Left ventricle myocardium inferior (tissue), 1 donor: ENCODE data around the gene SND1. TPM values are rescaled to one million over a fixed set of nuclear protein-coding genes. Genes with fewer than 3 reads are reported as not detected.

Experiments used
- DNase-seq: peaks from one replicate; pipeline ENCODE4 v3.0.0-alpha.2; 2020
- H3K27ac ChIP-seq: fragments of 200-600 bp; replicated peaks from 2 replicates; pipeline ENCODE4 v1.8.0; 2021
- H3K27me3 ChIP-seq: fragments of 200-600 bp; 2 replicates; pipeline ENCODE4 v1.8.0; 2021; ENCODE audit warnings: low read depth
- H3K36me3 ChIP-seq: fragments of 200-600 bp; 2 replicates; pipeline ENCODE4 v1.8.0; 2021
- H3K4me1 ChIP-seq: fragments of 200-600 bp; 2 replicates; pipeline ENCODE4 v1.8.0; 2021
- H3K4me3 ChIP-seq: fragments of 200-600 bp; 2 replicates; pipeline ENCODE4 v1.8.0; 2021; ENCODE audit warnings: mild to moderate bottlenecking, moderate library complexity
- H3K9me3 ChIP-seq: fragments of 200-600 bp; replicated peaks from 2 replicates; pipeline ENCODE4 v1.8.0; 2021
- CTCF ChIP-seq: fragments of 200-600 bp; IDR thresholded peaks from 2 replicates; pipeline ENCODE4 v1.8.0; 2021; ENCODE audit warnings: antibody characterized with exemption, mild to moderate bottlenecking, borderline replicate concordance
- intact Hi-C: fragments of 100-400 bp; cut with micrococcal nuclease; formaldehyde crosslinking; loops from one replicate; pipeline ENCODE4 v1.11.0; 2022
- total RNA-seq: library from RNA; stranded (reverse); fragmentation: NEBNext Ultra II Directional; extraction: Animal tissue kit (Norgen Biotek cat#: 25700); gene quantifications from one replicate; pipeline ENCODE4 v1.2.1, GENCODE V29; 2021
- donor health status: DM: no; HTN: yes; CAD: no; lungs with severe emphysema.

Gene SND1
- total RNA-seq, 1 donor from 2014 or later, result 71.6 TPM

- Histone ChIP-seq H3K4me1 (peaks cover 4% of the 10 kb centered on the region), H3K27me3 (no peaks in the 10 kb centered on the region), H3K36me3 (no peaks in the 10 kb centered on the region), H3K4me3 (no peak overlapping the region), H3K9me3 (no peaks in the 10 kb centered on the region), H3K27ac (no peak overlapping the region)
- intact Hi-C loops, result no loop called here
- TF ChIP-seq CTCF, result no peak
- no peak for DNase-seq
Measured at GRCh38 chr7:127822822-127823508, 171.0 kb downstream of the SND1 start.

GRCh38 chr7:127824682-127825081 lies 172.7 kb downstream of the SND1 start:
- H3K9me3 ChIP-seq, result no peaks in the 10 kb centered on the region
- H3K27me3 ChIP-seq, result no peaks in the 10 kb centered on the region
- no peak for DNase-seq
- H3K36me3 ChIP-seq, result no peaks in the 10 kb centered on the region
- H3K27ac ChIP-seq, result no peak overlapping the region
- intact Hi-C loops, result no loop called here
- H3K4me1 ChIP-seq, result peaks cover 4% of the 10 kb centered on the region
- H3K4me3 ChIP-seq, result no peak overlapping the region
- no peak for TF ChIP-seq CTCF

GRCh38 chr7:127828843-127829500 lies 177.0 kb downstream of the SND1 start:
- Histone ChIP-seq H3K9me3 (no peaks in the 10 kb centered on the region), H3K4me3 (no peak overlapping the region), H3K36me3 (no peaks in the 10 kb centered on the region), H3K4me1 (peaks cover 27% of the 10 kb centered on the region), H3K27me3 (no peaks in the 10 kb centered on the region), H3K27ac (no peak overlapping the region)
- intact Hi-C loops, result no loop called here
- DNase-seq, result no peak
- no peak for TF ChIP-seq CTCF

- Histone ChIP-seq H3K27ac (no peak overlapping the region), H3K36me3 (no peaks in the 10 kb centered on the region), H3K4me1 (peaks cover 36% of the 10 kb centered on the region), H3K27me3 (no peaks in the 10 kb centered on the region), H3K4me3 (no peak overlapping the region), H3K9me3 (no peaks in the 10 kb centered on the region)
- intact Hi-C loops, result no loop called here
- no peak for DNase-seq
- TF ChIP-seq CTCF, result no peak
Measured at GRCh38 chr7:127831318-127832219, 179.6 kb downstream of the SND1 start.

- Histone ChIP-seq H3K27ac (no peak overlapping the region), H3K9me3 (peaks cover 3% of the 10 kb centered on the region), H3K36me3 (no peaks in the 10 kb centered on the region), H3K4me1 (peaks cover 36% of the 10 kb centered on the region), H3K4me3 (no peak overlapping the region), H3K27me3 (no peaks in the 10 kb centered on the region)
- no peak for DNase-seq
- intact Hi-C loops, result no loop called here
- TF ChIP-seq CTCF, result no peak
Measured at GRCh38 chr7:127832592-127832991, 180.6 kb downstream of the SND1 start.
